BJ (cell line): ENCODE data around the gene TIMP2. TPM values are rescaled to one million over a fixed set of nuclear protein-coding genes. Genes with fewer than 3 reads are reported as not detected.

Experiments used
- CTCF ChIA-PET: fragments of 350-600 bp; formaldehyde crosslinking; extraction: SDS; loops from one replicate; lab custom pipeline; 2021; ENCODE audit warnings: antibody characterized with exemption, inconsistent platforms; lab: Yijun Ruan, JAX
- POLR2A ChIA-PET: fragments of 300-600 bp; sonication (Branson Sonifier 250); formaldehyde crosslinking; extraction: SDS; loops from one replicate; lab custom pipeline; 2021; ENCODE audit warnings: antibody characterized with exemption; lab: Charles Lee
- DNase-seq: peaks from one replicate; pipeline ENCODE4 v3.0.0-alpha.2; 2011; ENCODE audit warnings: low read depth
- H3K27me3 ChIP-seq: 2 replicates; pipeline ENCODE4 v1.6.0; 2011; ENCODE audit warnings: low read length; ENCODE audit not compliant: control insufficient read depth, insufficient read depth
- H3K36me3 ChIP-seq: 2 replicates; pipeline ENCODE4 v1.5.1; 2011; ENCODE audit warnings: low read length; ENCODE audit not compliant: control insufficient read depth, insufficient read depth
- H3K4me3 ChIP-seq: 2 replicates; pipeline ENCODE4 v1.5.1; 2011; ENCODE audit warnings: low read depth, mild to moderate bottlenecking, control low read depth, low read length
- CTCF ChIP-seq: IDR thresholded peaks from 2 replicates; pipeline ENCODE4 v1.5.1; 2011; ENCODE audit warnings: low read depth, mild to moderate bottlenecking, control low read depth, inconsistent platforms, low read length, moderate library complexity; ENCODE audit not compliant: insufficient read depth
- polyA plus RNA-seq: library from polyadenylated mRNA; depleted of rRNA; stranded (reverse); fragments of >200 nt; gene quantifications from 2 replicates; pipeline ENCODE4 v1.2.3, GENCODE V29; 2011

Gene TIMP2
- polyA plus RNA-seq, 1 experiment, result 361 TPM

GRCh38 chr17:78838574-78839005, 86.6 kb downstream of the TIMP2 start:
- Histone ChIP-seq H3K27me3 (no peaks in the 10 kb centered on the region), H3K36me3 (peaks cover 20% of the 10 kb centered on the region), H3K4me3 (peak overlapping the region; percentile 83; the same call in 1 of the 2 replicates)
- ChIA-PET POLR2A (no interaction called here), CTCF (interaction anchor here (1.7 kb wide), 1 partner anchor 133 kb away, joined by 5 read pairs; no protein-coding TSS in a partner anchor)
- TF ChIP-seq CTCF, result no peak
- DNase-seq, result no peak

- Histone ChIP-seq H3K36me3 (peaks cover 28% of the 10 kb centered on the region), H3K27me3 (no peaks in the 10 kb centered on the region), H3K4me3 (no peak overlapping the region)
- CTCF ChIA-PET, result interaction anchor here (1.2 to 1.5 kb wide), 2 partner anchors 14 to 134 kb away, joined by 4 to 6 read pairs; no protein-coding TSS in a partner anchor
- no peak for DNase-seq
- TF ChIP-seq CTCF, result no peak
- POLR2A ChIA-PET, result no interaction called here
These were observed 88.7 kb downstream of the TIMP2 start for GRCh38 chr17:78836420-78837021.

GRCh38 chr17:78834571-78834970, 90.6 kb downstream of the TIMP2 start:
- ChIA-PET POLR2A (no interaction called here), CTCF (no interaction called here)
- no peak for DNase-seq

GRCh38 chr17:78832541-78832810, 92.7 kb downstream of the TIMP2 start:
- no peak for DNase-seq
- Histone ChIP-seq H3K4me3 (no peak overlapping the region), H3K36me3 (peaks cover 36% of the 10 kb centered on the region), H3K27me3 (no peaks in the 10 kb centered on the region)
- TF ChIP-seq CTCF, result no peak
- CTCF ChIA-PET, result interaction anchor here (1.4 kb wide), 1 partner anchor 9 kb away, joined by 5 read pairs; no protein-coding TSS in a partner anchor
- POLR2A ChIA-PET, result no interaction called here

More at GRCh38 chr17:78834571-78834970, 90.6 kb downstream of the TIMP2 start:
- Histone ChIP-seq H3K4me3 (no peak overlapping the region), H3K36me3 (peaks cover 33% of the 10 kb centered on the region), H3K27me3 (no peaks in the 10 kb centered on the region)
- TF ChIP-seq CTCF, result no peak

GRCh38 chr17:78831688-78832540, 93.3 kb downstream of the TIMP2 start:
- peaks cover 37% of the 10 kb centered on the region for H3K36me3 ChIP-seq
- ChIA-PET CTCF (interaction anchor here (0.7 to 1.4 kb wide), 4 partner anchors 8 to 1036 kb away, joined by 3 to 5 read pairs (median 4); no protein-coding TSS in a partner anchor), POLR2A (interaction anchor here (0.6 kb wide), 1 partner anchor 934 kb away, joined by 3 read pairs; no protein-coding TSS in a partner anchor)

More at GRCh38 chr17:78831688-78832540, 93.3 kb downstream of the TIMP2 start:
- H3K4me3 ChIP-seq, result no peak overlapping the region
- H3K27me3 ChIP-seq, result no peaks in the 10 kb centered on the region
- DNase-seq, result no peak
- no peak for TF ChIP-seq CTCF
